Mesenchymal stem cell (in vitro differentiated cells and primary cell): ENCODE results near the gene PNMT.

ENCODE experiments used
- DNase-seq: peaks from one replicate; pipeline ENCODE4 v3.0.0-alpha.2; 2013
- H2AFZ ChIP-seq: one replicate; pipeline ENCODE4 v1.6.1; 2013; ENCODE audit warnings: low read depth, mild to moderate bottlenecking, control low read depth, inconsistent platforms, low read length, moderate library complexity
- H2AK5ac ChIP-seq: 2 replicates; pipeline ENCODE4 v1.6.1; 2013; ENCODE audit warnings: low read length, moderate library complexity, mild to moderate bottlenecking, inconsistent platforms; ENCODE audit not compliant: severe bottlenecking
- H2BK120ac ChIP-seq: one replicate; pipeline ENCODE4 v1.6.1; 2013; ENCODE audit warnings: low read depth, mild to moderate bottlenecking, inconsistent platforms, low read length, moderate library complexity
- H2BK12ac ChIP-seq, 2 experiments: one replicate each; pipeline ENCODE4 v1.6.1; 2013; ENCODE audit warnings: inconsistent platforms in 2 of 2, low read length in 2 of 2, mild to moderate bottlenecking in 2 of 2, moderate library complexity in 2 of 2, control low read depth in 1 of 2
- H2BK15ac ChIP-seq: one replicate; pipeline ENCODE4 v1.6.1; 2013; ENCODE audit warnings: mild to moderate bottlenecking, low read depth, inconsistent platforms; ENCODE audit not compliant: poor library complexity, severe bottlenecking
- H2BK5ac ChIP-seq: 2 replicates; pipeline ENCODE4 v1.6.1; 2013; ENCODE audit warnings: low read depth, mild to moderate bottlenecking, low read length, control low read depth, inconsistent platforms; ENCODE audit not compliant: poor library complexity, severe bottlenecking
- H3K14ac ChIP-seq, 2 experiments: one replicate each; pipeline ENCODE4 v1.6.1; 2013; ENCODE audit warnings: inconsistent platforms in 2 of 2, low read length in 2 of 2, control low read depth in 1 of 2, mild to moderate bottlenecking in 1 of 2, moderate library complexity in 1 of 2
- H3K18ac ChIP-seq, 2 experiments: one replicate each; pipeline ENCODE4 v1.6.1; 2013; ENCODE audit warnings: inconsistent platforms in 2 of 2, low read length in 2 of 2, control low read depth in 1 of 2, low read depth in 1 of 2, mild to moderate bottlenecking in 1 of 2
- H3K23ac ChIP-seq, 2 experiments: one replicate each; pipeline ENCODE4 v1.6.1; 2013; ENCODE audit warnings: inconsistent platforms in 2 of 2, low read length in 2 of 2, mild to moderate bottlenecking in 2 of 2, moderate library complexity in 2 of 2, control low read depth in 1 of 2
- H3K27ac ChIP-seq: 2 replicates; pipeline ENCODE4 v1.5.1; 2013; ENCODE audit warnings: mild to moderate bottlenecking, moderate library complexity, low read length, control low read depth, inconsistent platforms; ENCODE audit not compliant: poor library complexity, severe bottlenecking
- H3K27me3 ChIP-seq, 2 experiments: 2 replicates each; pipeline versions ENCODE4 v1.6.1 to v1.7.0; 2013; ENCODE audit warnings: low read length in 2 of 2, mild to moderate bottlenecking in 2 of 2, moderate library complexity in 2 of 2, control low read depth in 1 of 2, inconsistent platforms in 1 of 2; ENCODE audit not compliant: control insufficient read depth in 1 of 2, insufficient read depth in 1 of 2
- H3K36me3 ChIP-seq, 2 experiments: 2 replicates each; pipeline versions ENCODE4 v1.6.1 to v1.7.0; 2013; ENCODE audit warnings: low read length in 2 of 2, control low read depth in 1 of 2, inconsistent platforms in 1 of 2, low read depth in 1 of 2, mild to moderate bottlenecking in 1 of 2; ENCODE audit not compliant: insufficient read depth in 2 of 2, control insufficient read depth in 1 of 2
- H3K4ac ChIP-seq, 2 experiments: one replicate each; pipeline ENCODE4 v1.6.1; 2013; ENCODE audit warnings: inconsistent platforms in 2 of 2, low read length in 2 of 2, mild to moderate bottlenecking in 2 of 2, moderate library complexity in 2 of 2, control low read depth in 1 of 2, low read depth in 1 of 2
- H3K4me1 ChIP-seq: 2 replicates; pipeline ENCODE4 v1.6.1; 2013; ENCODE audit warnings: low read depth, low read length, control low read depth; ENCODE audit not compliant: control insufficient read depth, insufficient read depth
- H3K4me2 ChIP-seq: 2 replicates; pipeline ENCODE4 v1.6.1; 2013; ENCODE audit warnings: low read length, mild to moderate bottlenecking, inconsistent platforms; ENCODE audit not compliant: poor library complexity, severe bottlenecking
- H3K4me3 ChIP-seq, 2 experiments: 2 replicates each; pipeline versions ENCODE4 v1.5.1 to v1.7.0; 2013; ENCODE audit warnings: low read length in 2 of 2, mild to moderate bottlenecking in 2 of 2, control low read depth in 1 of 2, low read depth in 1 of 2; ENCODE audit not compliant: insufficient read depth in 1 of 2
- H3K79me1 ChIP-seq: replicated peaks from 2 replicates; pipeline ENCODE4 v1.6.1; 2013; ENCODE audit warnings: mild to moderate bottlenecking, control low read depth, low read length, inconsistent platforms; ENCODE audit not compliant: poor library complexity, severe bottlenecking
- H3K9ac ChIP-seq: 2 replicates; pipeline ENCODE4 v1.7.0; 2013; ENCODE audit warnings: mild to moderate bottlenecking, low read length, moderate library complexity
- H3K9me3 ChIP-seq: 2 replicates; pipeline ENCODE4 v1.7.0; 2013; ENCODE audit warnings: mild to moderate bottlenecking, low read length; ENCODE audit not compliant: control insufficient read depth
- H4K8ac ChIP-seq: one replicate; pipeline ENCODE4 v1.6.1; 2013; ENCODE audit warnings: inconsistent platforms, mild to moderate bottlenecking, low read length, moderate library complexity
- H4K91ac ChIP-seq: one replicate; pipeline ENCODE4 v1.6.1; 2013; ENCODE audit warnings: mild to moderate bottlenecking, low read length, inconsistent platforms
- WGBS: methylation state at CpG from one replicate; pipeline ENCODE4 v1.1.7; 2013; ENCODE audit warnings: mixed read lengths; 5-methylcytosine and 5-hydroxymethylcytosine counted together

The PNMT gene

DNA sequence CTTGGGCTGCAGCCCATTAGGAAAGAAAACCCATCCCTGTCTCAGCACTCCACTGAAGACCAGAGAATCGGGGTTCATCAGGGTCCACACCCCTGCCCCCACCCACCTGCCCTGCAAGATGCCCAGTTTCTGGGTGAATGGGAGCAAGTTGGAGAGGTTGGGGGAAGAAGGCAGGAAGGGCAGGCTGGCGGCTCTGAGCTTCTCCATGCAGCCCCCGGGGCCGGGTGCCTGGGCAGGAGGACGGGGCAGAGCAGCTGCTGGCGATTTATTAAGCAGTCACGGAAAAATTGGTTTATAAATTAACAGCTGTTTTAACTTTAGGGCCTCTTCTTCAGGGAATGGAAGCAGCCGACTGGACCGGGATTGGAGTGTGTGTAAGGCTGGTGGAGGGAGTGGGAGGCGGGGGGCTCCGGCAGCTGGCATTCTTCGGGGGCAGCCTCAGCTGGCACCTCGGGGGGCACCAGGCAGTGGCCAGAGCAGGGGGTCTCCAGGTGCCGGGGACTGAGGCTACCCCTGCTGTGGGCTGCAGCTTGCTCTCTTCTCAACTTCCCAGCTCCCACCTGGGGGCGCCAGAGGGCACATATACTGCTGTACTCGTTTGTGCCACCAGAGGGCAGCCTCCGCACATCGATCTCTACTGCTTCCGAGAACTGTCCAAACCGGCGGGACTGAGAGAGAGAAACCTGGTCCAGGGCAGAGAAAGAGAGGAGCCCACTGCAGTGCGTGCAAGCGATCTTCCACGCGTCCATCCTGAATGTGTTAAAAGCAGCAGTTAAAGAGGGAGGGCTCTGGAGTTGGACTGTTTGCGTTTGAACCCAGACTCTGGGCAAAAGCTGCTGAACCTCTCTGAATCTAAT lies 46.5 kb upstream of the PNMT start:
- no peak overlapping the region for H3K18ac ChIP-seq
- H4K91ac ChIP-seq: no peak overlapping the region
- no peaks in the 10 kb centered on the region for H3K79me1 ChIP-seq
- H3K14ac ChIP-seq: no peak overlapping the region
- no peak overlapping the region for H3K4ac ChIP-seq
- H2BK12ac ChIP-seq: no peak overlapping the region
- no peak overlapping the region for H2BK120ac ChIP-seq
- H3K4me2 ChIP-seq: peak overlapping the region; percentile 81
- no peak overlapping the region for H2BK5ac ChIP-seq
- H2AK5ac ChIP-seq: peak overlapping the region; percentile 49
- H3K4me3 ChIP-seq: peak overlapping the region; percentile 19 to 50
- H3K27me3 ChIP-seq: peaks cover 59 to 64% of the 10 kb centered on the region in 2 experiments
- no peak overlapping the region for H2AFZ ChIP-seq
- no peak overlapping the region for H3K23ac ChIP-seq
- H3K4me1 ChIP-seq: peaks cover 25% of the 10 kb centered on the region
- H3K9ac ChIP-seq: peak overlapping the region; percentile 30
- H4K8ac ChIP-seq: no peak overlapping the region
- no peak overlapping the region for H3K27ac ChIP-seq
- DNase-seq: peak; percentile 81
- H2BK15ac ChIP-seq: no peak overlapping the region
- no peaks in the 10 kb centered on the region for H3K9me3 ChIP-seq
- no peaks in the 10 kb centered on the region for H3K36me3 ChIP-seq
- WGBS: 11% methylated on average over 25 of the region's 26 CpGs

DNA sequence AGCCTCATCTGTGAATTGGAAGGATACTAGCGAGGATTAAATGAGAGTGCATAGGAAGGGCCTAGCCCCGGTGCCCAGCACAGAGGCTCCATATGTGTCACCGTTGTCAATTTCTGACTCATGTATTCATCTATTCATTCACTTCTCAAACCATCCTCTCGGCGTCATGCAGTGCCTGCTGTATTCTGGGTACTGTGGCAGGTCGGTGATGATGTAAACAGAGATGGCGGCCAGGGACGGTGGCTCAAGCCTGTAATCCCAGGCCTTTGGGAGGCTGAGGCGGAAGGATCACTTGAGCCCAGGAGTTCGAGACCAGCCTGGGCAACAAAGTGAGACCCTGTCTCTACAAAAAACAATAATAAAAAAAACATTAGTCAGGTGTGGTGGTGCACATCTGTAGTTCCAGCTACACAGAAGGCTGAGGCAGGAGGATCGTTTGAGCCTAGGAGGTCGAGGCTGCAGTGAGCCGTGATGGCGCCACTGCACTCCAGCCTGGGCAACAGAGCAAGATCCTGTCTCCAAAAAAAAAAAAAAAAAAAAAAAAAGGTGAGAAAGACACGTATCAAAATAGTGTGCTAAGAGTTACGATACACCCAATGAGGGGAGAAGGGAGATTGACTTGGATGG lies 45.8 kb upstream of the PNMT start:
- no peak for DNase-seq
- WGBS: 72% methylated on average over 12 of the region's 16 CpGs

DNA sequence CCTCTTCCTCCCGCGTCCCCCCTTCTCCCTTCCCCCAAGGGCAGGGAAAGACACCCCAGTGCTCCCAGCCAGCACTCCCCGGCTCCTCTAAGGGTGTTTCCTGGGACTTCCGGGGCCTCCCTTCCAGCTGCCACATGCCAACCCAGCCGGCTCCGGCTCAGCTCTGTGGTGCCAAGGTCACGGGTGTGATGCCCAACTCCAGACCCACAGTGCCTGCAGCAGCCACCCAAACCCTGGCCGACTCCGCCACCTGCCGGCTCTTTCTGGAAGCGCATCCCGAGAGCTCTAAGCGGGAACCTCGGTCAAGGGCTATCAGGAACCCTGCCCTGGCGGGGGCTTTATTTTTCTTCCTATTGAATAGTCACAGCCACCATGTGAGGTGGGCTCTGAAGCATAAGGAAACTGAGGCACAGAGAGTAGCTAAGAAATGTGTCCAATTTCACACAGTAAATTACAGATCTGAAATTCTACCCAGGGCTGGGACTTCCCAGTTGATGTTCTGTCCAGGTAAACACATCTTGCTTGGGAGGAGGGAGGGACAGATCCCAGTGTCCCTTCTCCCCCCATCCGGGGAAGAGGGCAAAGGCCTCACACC lies 44.8 kb upstream of the PNMT start:
- no peak overlapping the region for H2BK5ac ChIP-seq
- H2AK5ac ChIP-seq: no peak overlapping the region
- H3K36me3 ChIP-seq: no peaks in the 10 kb centered on the region
- H3K4me1 ChIP-seq: peaks cover 32% of the 10 kb centered on the region
- no peak overlapping the region for H3K23ac ChIP-seq
- no peak overlapping the region for H2BK12ac ChIP-seq
- H4K8ac ChIP-seq: no peak overlapping the region
- no peak overlapping the region for H3K4me2 ChIP-seq
- H3K18ac ChIP-seq: no peak overlapping the region
- no peak overlapping the region for H2BK120ac ChIP-seq
- H3K9ac ChIP-seq: no peak overlapping the region
- H2AFZ ChIP-seq: no peak overlapping the region
- peak; percentile 61 for DNase-seq
- H3K4me3 ChIP-seq: no peak overlapping the region
- peaks cover 64 to 74% of the 10 kb centered on the region in 2 experiments for H3K27me3 ChIP-seq
- H2BK15ac ChIP-seq: no peak overlapping the region
- no peaks in the 10 kb centered on the region for H3K9me3 ChIP-seq
- H3K27ac ChIP-seq: no peak overlapping the region
- H3K79me1 ChIP-seq: no peaks in the 10 kb centered on the region
- H3K14ac ChIP-seq: no peak overlapping the region
- H4K91ac ChIP-seq: no peak overlapping the region
- WGBS: 11% methylated on average over 15 of the region's 16 CpGs
- no peak overlapping the region for H3K4ac ChIP-seq

More for the DNA sequence above, 45.8 kb upstream of the PNMT start:
- Histone ChIP-seq H4K91ac (no peak overlapping the region), H3K27me3 (peaks cover 55 to 64% of the 10 kb centered on the region in 2 experiments), H3K9me3 (no peaks in the 10 kb centered on the region), H3K18ac (no peak overlapping the region), H3K4me1 (peaks cover 30% of the 10 kb centered on the region), H3K4me2 (no peak overlapping the region), H3K14ac (no peak overlapping the region), H3K4me3 (peak overlapping the region in 1 of 2 experiments; percentile 50), H3K4ac (no peak overlapping the region), H3K23ac (no peak overlapping the region), H3K79me1 (no peaks in the 10 kb centered on the region), H2BK15ac (no peak overlapping the region), H3K27ac (no peak overlapping the region), H2AFZ (no peak overlapping the region), H3K36me3 (no peaks in the 10 kb centered on the region), H3K9ac (peak overlapping the region; percentile 30), H2BK12ac (no peak overlapping the region), H2BK120ac (no peak overlapping the region), H2AK5ac (no peak overlapping the region), H2BK5ac (no peak overlapping the region), H4K8ac (no peak overlapping the region)

DNA sequence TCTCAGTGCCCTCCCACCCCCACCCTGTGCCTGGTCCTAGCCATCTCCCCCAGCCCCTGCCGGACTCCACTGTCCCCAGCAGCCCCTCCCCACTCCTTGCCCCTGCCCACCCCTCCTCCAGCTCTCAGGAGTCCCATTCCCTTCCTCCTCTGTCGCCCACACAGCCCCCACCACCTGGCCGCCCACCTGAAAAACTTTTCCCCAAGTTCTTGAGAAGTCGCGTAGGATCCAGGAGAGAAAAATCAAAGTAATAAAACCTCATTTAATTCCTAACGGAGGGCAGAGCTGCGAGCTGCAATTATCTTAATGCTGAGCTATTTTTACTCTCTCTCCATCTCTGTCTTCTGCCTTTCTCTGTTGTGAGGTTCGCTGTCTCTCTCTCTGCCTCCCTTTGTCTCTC lies 43.9 kb upstream of the PNMT start:
- no peak overlapping the region for H2BK5ac ChIP-seq
- no peak overlapping the region for H2AFZ ChIP-seq
- H3K14ac ChIP-seq: no peak overlapping the region
- no peak overlapping the region for H2BK12ac ChIP-seq
- H3K79me1 ChIP-seq: no peaks in the 10 kb centered on the region
- no peak overlapping the region for H3K4ac ChIP-seq
- H3K18ac ChIP-seq: no peak overlapping the region
- H3K4me3 ChIP-seq: no peak overlapping the region
- no peaks in the 10 kb centered on the region for H3K9me3 ChIP-seq
- no peak overlapping the region for H3K4me2 ChIP-seq
- no peak overlapping the region for H2BK120ac ChIP-seq
- H3K27ac ChIP-seq: no peak overlapping the region
- H3K27me3 ChIP-seq: peaks cover 65 to 75% of the 10 kb centered on the region in 2 experiments
- no peak overlapping the region for H4K8ac ChIP-seq
- DNase-seq: no peak
- no peak overlapping the region for H2BK15ac ChIP-seq
- no peak overlapping the region for H2AK5ac ChIP-seq
- H3K23ac ChIP-seq: no peak overlapping the region
- H4K91ac ChIP-seq: no peak overlapping the region
- no peaks in the 10 kb centered on the region for H3K36me3 ChIP-seq
- WGBS: 65% methylated on average over 8 of the region's 8 CpGs
- peaks cover 28% of the 10 kb centered on the region for H3K4me1 ChIP-seq
- H3K9ac ChIP-seq: no peak overlapping the region
